H1 (cell line): ENCODE measurements around the gene TSNAXIP1. TPM values are rescaled to one million over a fixed set of nuclear protein-coding genes. Genes with fewer than 3 reads are reported as not detected.

ENCODE experiments used
- ASH2L ChIP-seq: fragments of 200-600, 300-600 bp; sonication (generic); IDR thresholded peaks from one replicate; pipeline ENCODE4 v1.7.1; 2017; ENCODE audit warnings: low read length
- ATF2 ChIP-seq: IDR thresholded peaks from 2 replicates; pipeline ENCODE4 v1.6.1; 2012; ENCODE audit warnings: low read length, inconsistent platforms
- BCL11A ChIP-seq, 2 experiments: IDR thresholded peaks; one replicate each; pipeline ENCODE4 v1.6.1; 2011; ENCODE audit warnings: low read depth in 2 of 2, low read length in 2 of 2, mild to moderate bottlenecking in 2 of 2
- BRCA1 ChIP-seq: IDR thresholded peaks from 2 replicates; pipeline ENCODE4 v1.6.1; 2012; ENCODE audit warnings: low read depth, low read length, improper control_type of control experiment
- CBX8 ChIP-seq: fragments of 300-800, 300-1000 bp; sonication (generic); IDR thresholded peaks from 2 replicates; pipeline ENCODE4 v1.7.1; 2016; ENCODE audit warnings: low read depth, low read length, borderline replicate concordance
- CHD1 ChIP-seq: IDR thresholded peaks from 2 replicates; pipeline ENCODE4 v1.6.1; 2012; ENCODE audit warnings: low read depth, low read length, improper control_type of control experiment
- EZH2 ChIP-seq: fragments of 200-600 bp; sonication (generic); IDR thresholded peaks from 2 replicates; pipeline ENCODE4 v1.7.1; 2012; ENCODE audit warnings: low read depth, mild to moderate bottlenecking, moderate library complexity, low read length, inconsistent platforms; ENCODE audit not compliant: severe bottlenecking
- GABPA ChIP-seq: IDR thresholded peaks from 2 replicates; pipeline ENCODE4 v1.6.1; 2011; ENCODE audit warnings: mild to moderate bottlenecking, low read length, moderate library complexity, borderline replicate concordance; ENCODE audit not compliant: insufficient read depth
- JUND ChIP-seq: IDR thresholded peaks from 2 replicates; pipeline ENCODE4 v1.6.1; 2011; ENCODE audit warnings: mild to moderate bottlenecking, improper control_type of control experiment, low read length
- KDM1A ChIP-seq: fragments of 200-600, 300-600 bp; sonication (generic); IDR thresholded peaks from 2 replicates; pipeline ENCODE4 v1.7.1; 2016; ENCODE audit warnings: mild to moderate bottlenecking, low read length, borderline replicate concordance
- KDM4A ChIP-seq: IDR thresholded peaks from one replicate; pipeline ENCODE4 v1.7.1; 2012; ENCODE audit warnings: low read depth, mild to moderate bottlenecking, moderate library complexity, low read length, inconsistent platforms; ENCODE audit not compliant: severe bottlenecking
- KDM5A ChIP-seq: fragments of 200-600 bp; IDR thresholded peaks from 2 replicates; pipeline ENCODE4 v1.7.1; 2012; ENCODE audit warnings: mild to moderate bottlenecking, low read length, inconsistent platforms, mixed read lengths
- MAFK ChIP-seq: IDR thresholded peaks from 2 replicates; pipeline ENCODE4 v1.6.1; 2012; ENCODE audit warnings: low read depth, mild to moderate bottlenecking, improper control_type of control experiment, low read length
- PHF8 ChIP-seq: fragments of 200-600 bp; sonication (generic); conservative IDR thresholded peaks from 2 replicates; pipeline ENCODE4 v1.7.1; 2012; ENCODE audit warnings: low read depth, mild to moderate bottlenecking, inconsistent platforms, low read length, moderate library complexity
- POU5F1 ChIP-seq: IDR thresholded peaks from 2 replicates; pipeline ENCODE4 v1.6.1; 2011; ENCODE audit warnings: low read depth, mild to moderate bottlenecking, low read length, moderate library complexity
- RFX5 ChIP-seq: IDR thresholded peaks from 2 replicates; pipeline ENCODE4 v1.6.1; 2011; ENCODE audit warnings: low read depth, low read length, improper control_type of control experiment, borderline replicate concordance
- SIRT6 ChIP-seq: IDR thresholded peaks from one replicate; pipeline ENCODE4 v1.7.1; 2012; ENCODE audit warnings: low read length, inconsistent platforms
- SIX5 ChIP-seq: IDR thresholded peaks from 2 replicates; pipeline ENCODE4 v1.6.1; 2011; ENCODE audit warnings: mild to moderate bottlenecking, low read depth, low read length
- SP1 ChIP-seq: IDR thresholded peaks from 2 replicates; pipeline ENCODE4 v1.6.1; 2011; ENCODE audit warnings: low read depth, low read length
- SUZ12 ChIP-seq: fragments of 200-600 bp; sonication (generic); IDR thresholded peaks from 2 replicates; pipeline ENCODE4 v1.6.1; 2012; ENCODE audit warnings: mild to moderate bottlenecking, inconsistent platforms, low read length, moderate library complexity, mixed read lengths
- TAF7 ChIP-seq: optimal IDR thresholded peaks from 2 replicates; pipeline ENCODE3; 2011; ENCODE audit warnings: low read depth, mild to moderate bottlenecking, inconsistent platforms, low read length, moderate library complexity, borderline replicate concordance
- TCF12 ChIP-seq: IDR thresholded peaks from 2 replicates; pipeline ENCODE4 v1.6.1; 2011; ENCODE audit warnings: low read depth, mild to moderate bottlenecking, low read length
- ZNF274 ChIP-seq: IDR thresholded peaks from 2 replicates; pipeline ENCODE4 v1.7.0; 2012; ENCODE audit warnings: low read length, borderline replicate concordance; ENCODE audit errors: extremely low read depth
- polyA plus RNA-seq, 7 experiments: library from polyadenylated mRNA; depleted of rRNA in 3 of 7; stranded (reverse) in 5 of 7; unstranded in 2 of 7; fragments of >200 nt in 5 of 7; fragments of 200-250 nt in 2 of 7; gene quantifications; 1 replicate in 5 of 7; 2 replicates in 1 of 7; 4 replicates in 1 of 7; pipeline versions ENCODE4 v1.2.1 to v1.2.3, GENCODE V29; 2011 to 2013; ENCODE audit warnings: missing spikeins in 2 of 7, mixed read lengths in 2 of 7
- total RNA-seq: library from RNA; stranded (reverse); fragmentation: NEBNext Ultra II Directional; extraction: Animal tissue kit (Norgen Biotek cat#: 25700); gene quantifications from 2 replicates; pipeline ENCODE4 v1.2.1, GENCODE V29; 2021
- TF ChIP-seq, protein P1 (sequence below): IDR thresholded peaks from 2 replicates; pipeline ENCODE4 v1.6.1; 2012; ENCODE audit warnings: inconsistent platforms

TSNAXIP1 gene
- total and polyA plus RNA-seq, 2 of the 8 experiments (the other 6 are each of a cell fraction or from before 2014, with no cell fraction given) = 0.37 to 0.94 TPM

DNA sequence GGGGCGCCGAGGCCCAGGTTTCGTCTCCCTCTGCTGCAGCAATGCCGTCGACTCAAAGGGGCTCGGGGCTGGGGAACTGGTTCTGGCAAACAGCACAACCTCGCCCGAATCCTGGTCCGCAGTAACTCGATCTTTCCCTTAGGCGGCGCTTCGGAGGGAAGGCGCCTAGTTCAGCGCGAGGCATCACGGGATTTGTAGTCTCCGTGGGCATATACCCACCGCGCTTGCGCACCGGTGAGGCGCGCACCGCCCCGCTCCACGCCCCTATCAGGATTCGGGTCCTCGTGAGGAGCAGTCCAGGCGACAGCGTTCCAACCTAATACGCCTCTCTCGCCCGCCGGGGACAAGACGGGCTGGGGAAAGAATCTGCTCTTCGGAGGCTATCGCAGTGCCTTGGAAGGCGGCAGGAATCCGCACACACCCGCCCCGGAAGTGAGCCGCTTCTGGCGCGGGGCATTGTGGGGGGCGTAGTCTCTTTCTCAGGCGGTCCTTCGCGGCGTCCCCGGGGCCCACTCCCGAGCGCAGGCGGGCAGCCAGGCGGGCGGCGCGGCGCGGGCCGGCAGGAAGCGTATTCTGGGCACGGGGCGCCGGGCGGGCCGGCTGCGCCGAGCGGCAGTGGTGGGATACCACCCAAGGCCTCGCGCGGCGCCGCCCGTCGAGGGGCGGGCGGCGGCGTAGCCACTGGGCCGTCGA is 35.3 kb downstream of the TSNAXIP1 start, which contains the start of gene THAP11 (continued):
- TF ChIP-seq ATF2 (no peak), SP1 (peak; percentile 54; the same call in 1 of the 2 replicates), ZNF274 (no peak), KDM4A (peak; percentile 92), KDM1A (no peak), KDM5A (no peak), PHF8 (peak; percentile 63; the same call in 1 of the 2 replicates), EZH2 (no peak), TCF12 (no peak), TAF7 (peak; percentile 87), BCL11A (IDR thresholded peaks at IDR 0.05; ENCODE audit: low read depth in 2 of 2, low read length in 2 of 2) (no peak), CHD1 (no peak), POU5F1 (no peak), MAFK (no peak), SIRT6 (no peak), SIX5 (peak; percentile 84), SUZ12 (no peak), CBX8 (no peak), GABPA (no peak), ASH2L (peak; percentile 53), BRCA1 (no peak), RFX5 (no peak), JUND (no peak)
- TF ChIP-seq, protein P1, sequence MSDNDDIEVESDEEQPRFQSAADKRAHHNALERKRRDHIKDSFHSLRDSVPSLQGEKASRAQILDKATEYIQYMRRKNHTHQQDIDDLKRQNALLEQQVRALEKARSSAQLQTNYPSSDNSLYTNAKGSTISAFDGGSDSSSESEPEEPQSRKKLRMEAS = peak; percentile 53
